GM21737 (cell line): ENCODE measurements around the gene LRRC3.
"Not testable (repeated sequence)": the region's sequence is repeated elsewhere in the genome, so short reads cannot be mapped to it uniquely, and the experiment has no call there.

Source experiments
- ATAC-seq: cut with Tn5 transposase; IDR thresholded peaks from one replicate; pipeline ENCODE4 v1.9.1; 2021; ENCODE audit warnings: mild to moderate bottlenecking, moderate library complexity; ENCODE audit not compliant: unreplicated experiment

The LRRC3 gene

GRCh38 chr21:44477131-44477530 lies 21.8 kb downstream of the LRRC3 start:
- no peak for ATAC-seq

GRCh38 chr21:44477712-44478111 lies 22.4 kb downstream of the LRRC3 start:
- ATAC-seq: no peak

- ATAC-seq: no peak
Observed at GRCh38 chr21:44478124-44478800, 23.0 kb downstream of the LRRC3 start.

GRCh38 chr21:44478801-44479167 lies 23.5 kb downstream of the LRRC3 start:
- no peak for ATAC-seq

GRCh38 chr21:44479556-44480199 lies 24.4 kb downstream of the LRRC3 start:
- not testable (repeated sequence) for ATAC-seq

- no peak for ATAC-seq
Observed at GRCh38 chr21:44480200-44481053, 25.1 kb downstream of the LRRC3 start.

GRCh38 chr21:44482581-44483287 lies 27.4 kb downstream of the LRRC3 start:
- no peak for ATAC-seq

- ATAC-seq: no peak
Observed at GRCh38 chr21:44483288-44484237, 28.3 kb downstream of the LRRC3 start.

- no peak for ATAC-seq
Observed at GRCh38 chr21:44484498-44485253, 29.4 kb downstream of the LRRC3 start.

GRCh38 chr21:44485254-44485793 lies 30.0 kb downstream of the LRRC3 start:
- ATAC-seq: no peak

- ATAC-seq: no peak
Observed at GRCh38 chr21:44485796-44486195, 30.5 kb downstream of the LRRC3 start.

- no peak for ATAC-seq
Observed at GRCh38 chr21:44486302-44486701, 31.0 kb downstream of the LRRC3 start.

- no peak for ATAC-seq
Observed at GRCh38 chr21:44487831-44488230, 32.5 kb downstream of the LRRC3 start.

GRCh38 chr21:44489962-44490361 lies 34.7 kb downstream of the LRRC3 start:
- ATAC-seq: no peak

GRCh38 chr21:44490405-44490804 lies 35.1 kb downstream of the LRRC3 start:
- no peak for ATAC-seq

GRCh38 chr21:44490816-44491215 lies 35.5 kb downstream of the LRRC3 start:
- ATAC-seq: no peak

GRCh38 chr21:44492567-44493385 lies 37.5 kb downstream of the LRRC3 start:
- no peak for ATAC-seq

- no peak for ATAC-seq
Observed at GRCh38 chr21:44494418-44494817, 39.1 kb downstream of the LRRC3 start.
